Mesenteric fat pad (tissue), 1 donor: ENCODE data around the gene C3orf20. TPM values are rescaled to one million over a fixed set of nuclear protein-coding genes. Genes with fewer than 3 reads are reported as not detected.

Source experiments
- DNase-seq: peaks from one replicate; pipeline ENCODE4 v3.0.0-alpha.2; 2020; ENCODE audit warnings: low spot score
- long read RNA-seq: library from polyadenylated mRNA; unstranded; transcript quantifications from one replicate; pipeline ENCODE4 v2.0.0, GENCODE V29; 2020
- total RNA-seq: library from RNA; stranded (reverse); fragmentation: NEBNext Ultra II Directional; extraction: Animal tissue kit (Norgen Biotek cat#: 25700); gene quantifications from one replicate; pipeline ENCODE4 v1.2.1, GENCODE V29; 2021
- donor health status: DM: yes; HTN: yes; CAD: no.

C3orf20 gene
- total RNA-seq, result 0.16 TPM
- long read RNA-seq, partial matches to known transcripts, result 0 of 2 reads
- long read RNA-seq, other reads (novel, unspliced or antisense), result 2 of 2 reads

DNA sequence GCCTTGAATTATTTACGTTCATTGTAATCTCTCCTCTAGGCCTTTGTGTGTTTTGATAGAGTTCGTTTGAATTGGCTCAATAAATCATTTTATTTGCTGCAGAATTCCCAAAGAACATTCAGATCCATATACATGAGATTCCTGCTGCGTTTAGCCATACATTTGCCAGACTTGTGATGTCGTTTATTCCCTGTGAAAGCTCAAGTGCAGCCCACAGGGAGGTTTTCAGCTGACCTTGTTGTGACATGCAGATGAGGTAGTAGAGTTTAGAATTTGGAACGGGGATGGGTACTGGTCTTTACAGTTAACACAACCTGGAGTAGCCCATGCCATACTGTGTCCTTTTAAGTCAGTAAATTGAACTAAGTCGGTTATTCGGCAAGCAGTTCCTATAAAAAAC lies at the start of gene C3orf20:
TSS of gene C3orf20 (plus strand) at position 301 of the 400 bp plus-strand sequence. CDS start 7,573 bp downstream, outside the sequence.
- no peak for DNase-seq

DNA sequence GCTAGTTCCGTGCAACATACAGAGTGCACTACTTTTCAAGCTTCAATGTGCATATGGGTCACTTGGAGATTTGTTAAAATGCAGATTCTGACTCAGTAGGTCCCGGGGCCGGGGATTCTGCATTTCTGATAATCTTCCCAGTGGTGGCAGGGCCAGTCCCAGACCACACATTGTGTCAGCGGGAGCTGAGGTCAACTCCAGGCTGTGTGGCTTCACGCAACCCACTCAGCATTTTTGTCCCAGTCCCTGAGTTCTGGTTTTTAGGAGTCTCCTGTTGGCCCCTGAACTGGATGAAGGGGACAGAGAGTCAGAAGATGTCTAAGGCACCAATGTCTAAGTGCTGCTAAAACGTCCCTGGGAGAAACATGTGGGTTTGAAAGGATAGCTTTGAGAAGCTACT lies 49.5 kb upstream of the C3orf20 start:
- no peak for DNase-seq

DNA sequence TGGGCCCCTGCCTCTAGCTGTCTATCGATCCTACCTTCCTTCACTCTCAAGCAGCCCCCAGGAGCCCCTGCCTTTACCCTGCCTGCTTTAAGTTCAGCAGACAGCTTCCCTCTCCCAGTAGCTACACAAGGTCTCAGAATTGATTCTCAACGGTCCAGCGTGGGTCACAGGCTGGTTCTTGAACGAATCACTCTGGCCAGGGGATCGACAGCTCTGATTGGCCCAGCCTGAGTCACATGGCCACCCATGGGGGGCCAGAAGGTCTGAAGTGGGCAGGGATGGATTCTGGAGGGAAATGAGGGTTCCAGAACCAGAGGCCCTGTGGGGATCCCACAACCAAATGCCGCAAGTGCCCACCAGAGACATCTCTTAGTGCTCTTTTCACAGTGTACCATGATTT lies 47.1 kb upstream of the C3orf20 start:
- DNase-seq, result no peak

DNA sequence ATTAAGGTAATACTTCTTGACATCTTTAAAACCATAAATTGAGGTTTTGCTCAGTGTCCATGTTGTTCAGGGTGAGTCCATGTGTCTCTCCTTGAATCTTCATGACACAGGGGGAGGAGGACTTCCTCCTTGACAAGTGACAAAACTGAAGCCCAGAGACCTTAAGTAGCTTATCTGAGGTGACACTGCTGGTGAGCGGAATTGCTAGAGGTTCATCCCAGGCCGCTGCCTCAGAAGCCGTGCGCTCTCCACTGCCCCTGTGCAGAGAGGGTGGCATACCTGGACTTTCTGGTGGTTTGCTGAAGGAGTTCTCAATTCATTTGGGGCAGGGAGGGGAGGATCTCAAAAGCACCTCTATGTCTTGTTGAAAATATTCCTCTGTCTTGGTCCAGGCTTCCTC lies 46.5 kb upstream of the C3orf20 start:
- DNase-seq, result no peak

DNA sequence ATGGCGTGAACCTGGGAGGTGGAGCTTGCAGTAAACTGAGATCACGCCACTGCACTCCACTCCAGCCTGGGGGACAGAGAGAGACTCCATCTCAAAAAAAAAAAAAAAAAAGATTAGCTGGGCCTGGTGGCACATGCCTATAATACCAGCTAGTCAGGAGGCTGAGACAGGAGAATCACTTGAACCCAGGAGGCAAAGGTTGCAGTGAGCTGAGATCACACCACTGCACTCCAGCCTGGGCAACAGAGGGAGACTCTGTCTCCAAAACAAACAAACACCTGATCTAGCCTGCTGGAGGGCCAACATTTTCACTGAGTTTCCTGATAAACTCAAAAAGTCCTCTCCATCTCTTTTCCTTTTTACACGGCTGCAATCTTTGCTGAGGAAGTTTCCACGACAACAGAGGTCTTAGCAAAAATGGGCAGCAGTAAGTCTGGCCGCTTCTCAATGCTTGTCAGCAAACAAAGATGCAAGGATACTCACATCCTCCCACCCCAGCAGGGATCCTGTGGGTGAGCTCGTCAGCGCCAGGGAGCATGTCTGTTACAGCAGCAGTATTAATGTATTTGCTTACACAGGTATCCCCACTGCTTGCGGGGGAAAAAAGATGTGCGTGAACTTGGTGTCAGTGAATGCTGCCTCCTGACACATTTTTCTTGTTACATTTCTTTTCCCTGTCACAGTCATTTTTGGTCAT lies 44.4 kb upstream of the C3orf20 start:
- DNase-seq, result no peak

DNA sequence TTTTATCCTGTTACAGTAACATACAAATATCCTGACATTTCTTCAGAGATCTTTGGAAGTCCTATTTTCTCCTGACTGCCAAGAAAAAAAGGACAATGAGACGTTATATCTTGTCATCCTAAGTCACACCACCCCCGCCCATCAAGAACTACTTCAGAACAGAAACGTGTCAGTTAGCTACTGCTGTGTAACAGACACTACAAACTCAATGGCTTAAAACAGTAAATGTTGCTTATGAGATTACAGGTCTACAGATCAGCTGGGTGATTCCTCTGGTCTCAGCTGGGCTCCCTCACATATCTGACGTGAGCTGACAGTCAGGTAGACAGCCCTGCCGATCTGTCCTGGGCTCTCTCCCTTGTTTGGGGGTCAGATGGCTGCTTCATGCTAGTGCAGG lies 43.8 kb upstream of the C3orf20 start:
- DNase-seq, result no peak

DNA sequence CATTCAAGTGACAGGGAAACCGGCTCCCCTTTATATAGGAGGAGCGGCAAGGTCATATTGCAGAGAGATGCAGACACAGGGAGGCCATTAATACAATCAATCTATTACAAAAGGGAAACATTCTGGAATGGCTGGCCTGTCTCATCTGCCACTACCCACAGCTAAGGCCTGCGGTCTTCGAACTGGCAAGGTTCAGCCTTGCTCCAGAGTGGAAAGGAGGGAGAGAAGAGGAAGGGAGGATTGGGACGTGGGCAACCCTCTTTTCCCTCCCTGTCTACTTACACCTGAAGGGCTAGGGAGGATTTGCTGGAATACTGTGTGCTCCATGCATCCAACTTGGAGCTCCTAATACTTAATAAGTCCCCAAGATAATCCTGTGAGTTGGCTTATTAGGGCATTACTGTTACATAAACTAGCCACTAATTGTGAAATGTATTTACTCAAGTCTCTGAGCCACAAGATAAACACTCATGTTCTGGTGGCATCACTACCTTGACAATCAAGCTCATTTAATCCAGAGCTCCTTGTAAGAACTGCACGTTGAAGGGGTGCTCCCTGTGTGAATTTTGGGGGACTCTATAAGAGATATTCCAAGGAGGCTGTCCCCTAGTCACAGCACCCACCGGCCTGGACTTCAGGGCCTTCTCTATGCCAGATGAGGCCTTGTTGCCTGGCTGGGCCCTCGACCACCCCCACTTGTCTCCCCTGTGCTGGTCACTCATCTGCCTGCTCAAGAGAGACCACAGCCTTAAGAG lies 43.1 kb upstream of the C3orf20 start:
- no peak for DNase-seq

DNA sequence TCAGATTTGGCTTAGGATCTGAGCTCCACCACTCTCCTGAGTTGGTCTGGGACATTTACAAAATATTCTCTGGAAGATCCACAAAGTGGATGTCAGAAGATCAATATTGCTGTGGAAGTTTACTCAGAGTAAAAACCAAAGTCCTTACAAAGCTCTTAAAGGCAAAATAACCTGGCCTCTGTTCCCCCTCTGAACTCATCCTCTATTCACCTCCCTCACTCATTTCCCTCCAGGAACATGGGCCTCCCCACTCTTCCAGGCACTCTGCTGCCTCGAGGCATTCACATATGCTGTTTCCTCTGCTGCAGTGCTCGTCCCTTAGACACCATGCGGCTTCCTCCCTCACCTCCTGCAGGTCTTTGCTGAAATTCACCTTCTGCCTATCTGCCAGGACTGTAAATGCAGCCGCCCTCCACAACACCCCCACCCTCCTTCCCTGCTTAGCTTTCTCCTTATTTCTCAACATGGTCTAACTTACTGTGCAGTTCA lies 42.5 kb upstream of the C3orf20 start:
- no peak for DNase-seq

DNA sequence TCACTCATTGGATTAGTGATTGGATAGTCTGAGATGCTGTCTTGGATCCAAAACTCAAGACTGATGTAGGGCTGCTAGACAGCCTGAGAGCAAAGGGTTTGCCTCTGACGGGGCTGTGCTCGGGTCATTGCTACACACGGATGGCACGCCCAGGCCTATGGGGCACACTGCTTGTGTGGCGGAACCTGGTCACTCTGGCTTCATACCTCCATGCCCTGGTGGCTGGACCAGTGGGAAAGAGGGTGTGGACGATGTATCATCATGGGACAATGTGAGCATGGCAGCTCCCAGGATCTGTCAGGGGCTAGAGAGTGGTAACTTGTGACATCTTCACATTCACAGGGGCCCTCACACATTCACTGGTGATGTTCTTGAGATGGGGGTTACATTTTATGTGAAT lies 41.5 kb upstream of the C3orf20 start:
- DNase-seq, result no peak

DNA sequence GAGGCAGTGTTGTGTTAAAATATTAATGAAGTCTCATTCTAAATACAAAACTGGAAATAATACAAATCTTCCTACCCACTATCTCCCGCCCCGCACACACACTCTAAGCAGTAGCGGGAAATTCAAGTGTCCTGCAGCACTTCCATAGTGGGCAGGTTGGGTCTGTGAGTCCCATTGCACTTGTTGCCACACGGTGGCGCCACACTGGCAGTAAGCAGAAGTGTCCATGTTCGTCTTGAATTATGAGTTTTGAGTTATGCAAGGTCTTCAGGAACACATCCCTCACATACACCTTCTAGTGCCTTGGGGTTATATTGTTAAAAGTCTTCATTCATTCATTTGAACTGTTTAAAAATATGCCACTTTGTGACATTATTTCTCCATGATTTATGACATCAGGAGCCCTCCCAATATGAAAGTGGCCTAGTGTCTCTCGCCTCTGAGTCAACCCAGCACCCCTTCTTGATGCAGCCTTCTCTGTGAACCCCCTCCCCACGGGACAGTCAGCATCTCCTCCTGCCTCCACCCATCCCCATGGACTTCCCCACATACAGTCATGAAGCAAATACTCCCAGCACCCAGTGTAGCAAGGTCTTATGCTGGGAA lies 41.0 kb upstream of the C3orf20 start:
- DNase-seq, result no peak

DNA sequence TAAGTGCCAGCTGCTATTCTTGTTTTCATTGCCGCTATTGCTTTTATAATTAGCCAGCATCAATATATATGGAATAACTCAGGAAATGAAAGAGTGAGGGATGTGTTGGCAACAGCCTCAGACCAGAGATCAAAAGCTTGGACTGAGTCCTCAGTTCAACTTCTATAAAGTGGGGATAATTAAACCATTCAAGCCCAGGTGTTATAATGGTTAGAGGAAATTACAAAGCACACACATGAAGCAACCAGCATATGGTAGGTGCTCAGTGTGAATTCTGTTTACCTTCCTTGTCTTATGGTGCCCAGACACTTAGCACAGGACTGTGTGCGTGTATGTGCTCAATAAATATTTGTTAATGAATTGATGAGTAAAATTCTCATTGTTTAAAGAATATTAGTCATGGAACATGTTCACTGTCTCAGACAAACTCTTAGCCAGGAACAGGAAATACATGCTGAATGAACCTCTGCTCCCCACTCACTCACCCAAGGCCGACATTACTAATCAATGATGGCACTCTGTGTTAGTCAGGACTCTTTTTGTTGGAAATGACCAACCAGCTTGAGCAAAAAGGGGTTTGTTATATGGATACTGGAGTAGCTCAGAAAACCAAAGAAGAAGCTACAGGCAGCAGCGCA lies 40.1 kb upstream of the C3orf20 start:
- no peak for DNase-seq

DNA sequence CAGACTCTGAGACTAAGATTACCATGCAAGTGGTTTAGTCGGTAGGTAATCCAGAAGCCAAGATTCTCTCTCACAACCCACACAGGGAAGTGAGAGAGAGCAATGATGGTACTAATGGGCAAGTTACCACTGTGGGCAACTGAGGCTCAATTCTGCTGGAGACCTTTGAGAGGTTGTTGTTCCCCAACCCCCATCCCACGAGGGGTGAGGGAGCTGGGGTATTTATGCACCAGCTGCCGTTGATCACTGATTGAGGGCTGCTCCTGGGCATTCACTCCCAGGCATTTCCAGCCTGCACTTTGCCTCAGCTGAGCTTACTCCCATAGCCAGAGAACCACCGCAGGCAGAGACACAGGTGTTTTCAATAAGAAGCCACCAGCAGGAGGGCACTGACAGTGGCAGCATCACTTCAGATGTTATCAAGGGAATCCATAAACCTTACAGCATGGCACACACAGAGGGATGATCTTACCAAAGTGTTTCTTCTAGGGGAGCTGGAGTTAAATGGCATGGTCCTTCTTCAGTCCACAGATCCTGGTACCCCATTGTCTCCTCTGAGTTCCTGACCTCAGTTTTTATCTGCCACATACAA lies 38.3 kb upstream of the C3orf20 start:
- no peak for DNase-seq

DNA sequence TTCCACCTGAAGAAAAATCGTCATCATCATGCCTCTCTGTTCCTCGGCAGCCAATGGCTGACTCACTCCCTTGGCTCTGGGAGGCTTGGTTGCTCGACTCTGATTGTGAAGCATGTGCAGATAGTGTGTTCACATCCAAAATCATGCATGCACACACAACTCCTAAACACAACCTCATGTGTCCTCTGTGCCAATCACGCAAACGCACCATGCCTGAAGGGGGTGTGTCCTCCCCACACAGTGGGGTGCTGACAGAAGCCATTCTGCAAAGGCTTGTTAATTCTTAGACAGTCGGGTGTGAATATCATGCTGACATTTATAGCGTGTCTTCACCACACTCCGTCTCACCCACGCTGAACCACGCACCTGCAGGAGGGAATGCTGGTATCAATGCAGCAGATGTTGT lies 34.8 kb upstream of the C3orf20 start:
- DNase-seq, result no peak

DNA sequence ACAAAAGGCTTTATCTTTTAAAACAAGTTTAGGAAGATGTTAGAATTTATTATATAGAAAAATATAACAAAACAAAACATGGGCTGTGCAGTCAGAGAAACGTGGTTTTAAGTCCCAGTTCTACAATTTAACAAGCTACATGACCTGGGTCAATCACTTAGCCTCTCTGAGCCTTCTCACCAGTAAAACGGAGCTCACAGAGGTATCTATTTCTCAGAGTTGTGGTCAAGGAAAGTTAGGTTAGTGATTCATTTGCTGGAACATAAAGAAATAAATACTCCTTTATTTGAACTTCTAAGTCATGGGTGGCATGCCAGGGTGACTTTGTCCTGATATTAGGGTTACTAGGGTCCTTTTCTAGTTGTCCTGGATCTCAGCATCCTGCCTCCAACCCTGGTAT lies 34.2 kb upstream of the C3orf20 start:
- no peak for DNase-seq

DNA sequence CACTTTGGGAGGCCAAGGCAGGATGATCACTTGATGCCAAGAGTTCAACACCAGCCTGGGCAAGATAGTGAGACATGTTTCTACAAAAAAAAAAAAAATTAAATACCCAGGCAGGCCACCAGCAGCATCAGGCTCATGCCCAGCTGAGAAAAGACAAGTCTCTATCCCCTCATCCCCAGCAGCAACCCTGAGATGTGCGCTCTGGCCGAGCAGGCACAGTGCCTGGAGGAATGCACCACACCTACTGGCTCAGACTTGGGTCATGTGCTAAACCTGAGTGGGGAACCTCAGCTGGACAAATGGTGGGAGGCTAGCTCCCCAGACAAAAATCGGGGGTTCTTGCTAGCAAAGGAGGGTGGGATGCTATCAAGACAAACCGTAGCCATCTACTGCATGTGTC lies 33.6 kb upstream of the C3orf20 start:
- DNase-seq, result no peak

DNA sequence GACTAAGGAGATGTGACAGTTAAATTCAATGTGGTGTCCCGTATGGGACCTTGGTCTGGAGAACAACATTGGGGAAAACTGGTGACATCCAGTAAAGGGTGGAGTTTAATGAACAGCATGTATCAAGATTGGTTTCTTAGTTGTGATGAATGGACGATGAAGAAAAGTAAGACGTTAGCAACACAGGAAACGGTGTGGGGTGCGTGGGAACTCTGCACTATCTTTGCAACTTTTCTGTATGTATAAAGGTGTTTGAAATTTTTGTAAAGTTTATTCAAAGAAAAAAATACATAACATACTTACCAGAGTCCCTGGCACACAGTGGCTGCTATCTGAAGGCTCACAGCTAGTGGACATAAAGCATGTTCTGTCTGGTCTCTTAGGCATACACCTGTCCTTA lies 29.5 kb upstream of the C3orf20 start:
- no peak for DNase-seq

DNA sequence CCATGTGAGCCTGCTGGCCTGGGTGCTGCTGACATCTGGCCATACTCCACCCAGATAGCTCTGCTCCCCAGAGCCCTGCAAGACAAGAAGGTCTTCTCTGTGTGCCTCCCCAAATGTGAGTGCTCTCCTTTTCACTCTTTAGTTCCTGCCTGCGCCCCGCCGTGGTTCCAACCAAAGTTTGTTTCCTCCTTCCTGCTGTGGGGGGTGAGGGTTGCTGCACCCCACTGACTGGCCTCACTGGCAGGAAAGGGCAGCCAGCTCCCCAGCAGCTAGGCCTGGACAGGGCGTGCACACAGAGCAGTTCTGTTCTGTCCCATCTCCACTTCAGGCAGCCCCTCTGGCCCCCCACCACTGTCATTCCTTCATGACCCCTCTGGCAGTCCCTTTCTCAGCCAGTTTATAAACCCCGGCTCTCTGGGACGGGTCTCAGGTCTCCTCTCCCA lies 28.8 kb upstream of the C3orf20 start:
- DNase-seq, result no peak

DNA sequence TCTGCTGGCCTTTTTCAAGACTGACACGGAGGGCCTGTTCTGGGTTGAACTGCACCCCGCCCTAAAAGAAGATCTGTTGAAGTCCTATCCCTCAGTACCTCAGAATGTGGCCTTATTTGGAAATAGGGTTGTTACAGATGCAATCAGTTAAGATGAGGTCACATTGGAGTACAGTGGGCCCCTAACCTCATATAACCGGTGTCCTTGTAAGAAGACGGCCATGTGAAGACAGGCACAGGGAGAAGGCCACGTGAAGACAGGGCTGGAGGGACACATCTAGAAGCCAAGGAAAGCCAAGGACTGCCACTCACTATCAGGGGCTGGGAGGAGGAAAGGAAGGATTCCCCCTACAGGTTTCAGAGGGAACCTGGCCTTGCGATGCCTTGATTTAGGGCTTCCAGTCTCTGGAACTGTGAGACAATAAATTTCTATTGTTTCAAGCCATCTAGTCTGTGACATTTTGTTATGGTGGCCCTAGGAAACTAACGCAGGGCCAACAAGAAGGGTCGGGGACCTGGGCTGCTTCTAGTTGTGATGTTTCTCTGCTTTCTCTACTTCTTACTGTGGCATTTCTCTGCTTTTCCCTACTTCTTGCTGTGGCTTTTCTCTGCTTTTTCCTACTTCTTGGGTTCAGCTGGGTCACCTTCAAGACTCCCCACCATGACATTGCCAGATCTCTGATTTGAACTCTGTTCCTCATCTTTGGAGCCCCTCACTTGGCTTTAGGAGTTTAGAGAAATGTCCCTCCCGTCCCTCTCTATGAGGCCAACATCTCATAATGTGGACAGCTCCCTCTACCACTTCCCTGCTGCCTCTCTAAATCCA lies 28.1 kb upstream of the C3orf20 start:
- DNase-seq, result no peak

DNA sequence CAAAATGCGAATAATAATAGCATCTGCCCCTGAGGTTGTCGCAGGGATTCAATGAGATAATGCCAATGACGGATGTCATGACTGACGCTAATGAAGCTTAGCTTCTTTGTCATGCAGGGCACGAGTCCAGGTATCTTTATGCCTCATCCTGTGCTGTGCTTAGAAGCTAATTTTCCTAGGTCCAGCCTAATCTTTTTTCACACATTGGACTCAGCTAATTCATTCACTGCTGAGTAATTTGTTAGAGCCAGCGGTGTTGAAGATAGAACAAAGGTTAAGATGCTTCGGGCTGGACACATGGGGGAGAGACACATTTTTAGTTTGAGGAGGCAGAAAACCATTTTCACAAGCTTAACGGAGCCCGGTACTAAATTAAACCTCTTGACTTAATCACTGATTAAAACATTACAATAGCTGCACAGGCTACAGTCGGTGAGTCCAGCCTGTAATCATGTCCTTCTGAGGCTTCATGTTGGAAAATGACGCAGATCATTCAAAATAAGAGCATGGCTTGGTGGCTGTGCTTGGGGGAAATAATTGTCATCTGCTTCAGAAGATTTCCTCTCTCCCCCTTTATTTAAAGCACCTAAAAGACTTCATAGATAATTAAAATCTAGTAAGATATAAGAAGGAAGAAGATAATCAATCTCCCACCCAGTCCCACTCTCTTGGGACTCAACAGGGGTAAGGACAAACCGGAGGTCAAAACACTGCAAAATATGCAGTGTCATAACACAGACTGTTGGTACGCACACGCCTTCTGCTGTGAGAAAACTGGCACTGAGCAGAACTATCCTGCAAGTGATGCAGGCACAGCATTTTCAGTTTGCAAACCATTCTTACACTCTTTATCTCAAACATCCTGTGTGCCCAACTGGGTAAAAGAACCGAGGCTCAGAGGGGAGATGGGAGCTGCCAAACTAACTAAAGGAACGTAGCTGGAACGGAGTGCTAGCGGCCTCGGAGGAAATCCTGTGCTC lies 26.7 kb upstream of the C3orf20 start:
- no peak for DNase-seq
